ENCODE results near the gene NRCAM.

Gene NRCAM

GRCh38 chr7:108313086-108313485, 143.2 kb downstream of the NRCAM start:
- no peak for DNase-seq (ENCODE audit: low read depth in 2 of 2, low spot score in 1 of 2)

- DNase-seq (ENCODE audit: low read depth in 2 of 2, low spot score in 1 of 2): no peak
Measured at GRCh38 chr7:108311446-108312168, 144.6 kb downstream of the NRCAM start.

- no peak for DNase-seq (ENCODE audit: low read depth in 2 of 2, low spot score in 1 of 2)
Measured at GRCh38 chr7:108310351-108310750, 145.9 kb downstream of the NRCAM start.

- DNase-seq (ENCODE audit: low read depth in 2 of 2, low spot score in 1 of 2): no peak
Measured at GRCh38 chr7:108308903-108309302, 147.3 kb downstream of the NRCAM start.

GRCh38 chr7:108308276-108308675, 148.0 kb downstream of the NRCAM start:
- DNase-seq (ENCODE audit: low read depth in 2 of 2, low spot score in 1 of 2): no peak

- no peak for DNase-seq (ENCODE audit: low read depth in 2 of 2, low spot score in 1 of 2)
Measured at GRCh38 chr7:108307595-108307994, 148.6 kb downstream of the NRCAM start.

- DNase-seq (ENCODE audit: low read depth in 2 of 2, low spot score in 1 of 2): no peak
Measured at GRCh38 chr7:108307194-108307593, 149.0 kb downstream of the NRCAM start.

GRCh38 chr7:108303332-108303731, 152.9 kb downstream of the NRCAM start:
- no peak for DNase-seq (ENCODE audit: low read depth in 2 of 2, low spot score in 1 of 2)

- no peak for DNase-seq (ENCODE audit: low read depth in 2 of 2, low spot score in 1 of 2)
Measured at GRCh38 chr7:108301387-108301786, 154.8 kb downstream of the NRCAM start.

- DNase-seq (ENCODE audit: low read depth in 2 of 2, low spot score in 1 of 2): no peak
Measured at GRCh38 chr7:108299251-108299973, 156.8 kb downstream of the NRCAM start.

GRCh38 chr7:108296911-108297310, 159.3 kb downstream of the NRCAM start:
- no peak for DNase-seq (ENCODE audit: low read depth in 2 of 2, low spot score in 1 of 2)

GRCh38 chr7:108294595-108294994, 161.6 kb downstream of the NRCAM start:
- DNase-seq (ENCODE audit: low read depth in 2 of 2, low spot score in 1 of 2): no peak

- no peak for DNase-seq (ENCODE audit: low read depth in 2 of 2, low spot score in 1 of 2)
Measured at GRCh38 chr7:108293149-108293612, 163.1 kb downstream of the NRCAM start.

GRCh38 chr7:108292541-108292940, 163.7 kb downstream of the NRCAM start:
- DNase-seq (ENCODE audit: low read depth in 2 of 2, low spot score in 1 of 2): no peak

GRCh38 chr7:108291791-108292440, 164.3 kb downstream of the NRCAM start:
- DNase-seq (ENCODE audit: low read depth in 2 of 2, low spot score in 1 of 2): no peak

- no peak for DNase-seq (ENCODE audit: low read depth in 2 of 2, low spot score in 1 of 2)
Measured at GRCh38 chr7:108291152-108291508, 165.1 kb downstream of the NRCAM start.

- DNase-seq (ENCODE audit: low read depth in 2 of 2, low spot score in 1 of 2): no peak
Measured at GRCh38 chr7:108290459-108291151, 165.6 kb downstream of the NRCAM start.

GRCh38 chr7:108289852-108290251, 166.4 kb downstream of the NRCAM start:
- no peak for DNase-seq (ENCODE audit: low read depth in 2 of 2, low spot score in 1 of 2)

GRCh38 chr7:108287857-108288256, 168.4 kb downstream of the NRCAM start:
- DNase-seq (ENCODE audit: low read depth in 2 of 2, low spot score in 1 of 2): no peak

GRCh38 chr7:108286290-108286904, 169.8 kb downstream of the NRCAM start:
- no peak for DNase-seq (ENCODE audit: low read depth in 2 of 2, low spot score in 1 of 2)

GRCh38 chr7:108285778-108286177, 170.5 kb downstream of the NRCAM start:
- no peak for DNase-seq (ENCODE audit: low read depth in 2 of 2, low spot score in 1 of 2)
